HG03469 (cell line): ENCODE measurements around the gene AMPH.
"Not testable (repeated sequence)": the region's sequence is repeated elsewhere in the genome, so short reads cannot be mapped to it uniquely, and the experiment has no call there.

Experiments
- ATAC-seq: cut with Tn5 transposase; IDR thresholded peaks from one replicate; pipeline ENCODE4 v1.9.1; 2021; ENCODE audit warnings: mild to moderate bottlenecking, moderate library complexity, moderate number of reproducible peaks; ENCODE audit not compliant: unreplicated experiment

Gene AMPH

DNA sequence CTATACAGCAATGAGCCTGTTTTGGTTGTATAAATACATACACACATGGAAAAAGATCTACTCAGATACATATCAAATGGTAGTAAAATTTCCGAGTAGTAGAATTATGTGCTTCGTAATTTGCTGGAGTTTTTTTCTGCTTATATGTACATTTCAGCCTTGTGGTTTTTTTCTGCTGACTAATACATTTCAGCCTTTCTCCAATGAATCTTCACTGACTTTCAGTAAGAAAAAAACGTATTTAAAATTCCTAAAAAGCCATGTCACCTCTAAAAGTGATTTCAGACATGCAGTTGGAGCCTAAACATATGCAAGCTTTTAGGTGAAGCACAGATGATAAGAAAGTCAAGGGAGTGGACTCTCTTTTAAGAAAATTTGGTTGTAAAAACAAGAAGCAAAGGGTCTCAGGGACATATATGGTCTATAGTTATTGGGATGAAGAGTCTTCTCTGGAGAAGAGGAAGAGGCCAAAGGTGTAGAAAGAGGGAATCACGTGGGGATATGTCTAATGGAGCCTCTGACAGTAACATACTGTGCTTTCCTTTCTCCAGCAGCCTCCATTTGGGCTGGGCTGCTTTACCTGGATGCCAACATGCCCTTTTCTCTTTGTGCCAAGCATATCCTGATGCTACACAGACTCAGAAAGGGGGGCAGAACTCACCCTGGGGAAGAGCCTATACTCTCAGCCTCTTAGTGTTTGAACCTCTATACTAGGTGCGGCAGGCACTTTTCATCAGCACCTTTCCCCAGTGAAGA lies 2.4 kb downstream of the AMPH start:
- ATAC-seq, result no peak

GRCh38 chr7:38625866-38626265 lies 5.3 kb downstream of the AMPH start:
- no peak for ATAC-seq

DNA sequence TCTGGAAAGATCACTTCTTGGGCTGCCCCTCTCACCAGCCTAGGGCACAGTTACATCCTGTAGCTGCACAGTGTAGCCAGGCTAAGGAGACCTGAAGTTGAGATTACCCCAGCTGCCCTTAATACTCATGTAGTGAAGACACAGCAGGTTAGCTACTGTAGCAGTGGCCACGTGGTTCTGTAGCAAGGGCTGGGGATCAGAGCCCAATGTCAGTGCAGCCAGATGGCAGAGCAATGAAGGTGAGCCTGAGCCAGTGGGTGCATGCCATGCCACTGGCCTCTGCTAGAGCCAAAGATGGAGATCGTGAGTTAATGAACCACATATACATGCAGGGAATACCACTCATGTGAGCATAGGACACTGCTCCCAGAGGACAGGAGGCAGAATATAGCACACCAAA lies 15.5 kb downstream of the AMPH start:
- no peak for ATAC-seq

GRCh38 chr7:38607466-38607865 lies 23.7 kb downstream of the AMPH start:
- ATAC-seq, result no peak

- ATAC-seq, result no peak
Observed at GRCh38 chr7:38600741-38601140, 30.4 kb downstream of the AMPH start.

DNA sequence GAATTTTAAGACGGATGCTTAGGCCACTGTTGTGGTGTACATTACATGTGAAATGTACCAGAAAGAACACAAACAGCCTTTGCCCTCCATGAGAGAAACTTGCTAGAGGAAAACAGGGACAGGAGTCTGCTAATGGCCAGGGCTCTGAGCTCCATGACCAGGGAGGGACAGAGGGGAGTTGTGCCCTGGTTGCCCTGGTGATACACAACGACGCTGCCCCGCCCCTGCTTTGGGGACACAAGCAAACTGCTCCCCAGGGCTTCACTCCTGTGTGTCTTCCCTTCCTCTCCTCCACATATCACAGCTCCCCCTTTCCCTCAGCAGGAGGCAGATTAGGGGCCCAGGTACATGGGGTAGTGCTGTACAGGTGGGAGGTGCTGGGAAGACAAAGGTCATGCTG lies 36.2 kb downstream of the AMPH start:
- no peak for ATAC-seq

DNA sequence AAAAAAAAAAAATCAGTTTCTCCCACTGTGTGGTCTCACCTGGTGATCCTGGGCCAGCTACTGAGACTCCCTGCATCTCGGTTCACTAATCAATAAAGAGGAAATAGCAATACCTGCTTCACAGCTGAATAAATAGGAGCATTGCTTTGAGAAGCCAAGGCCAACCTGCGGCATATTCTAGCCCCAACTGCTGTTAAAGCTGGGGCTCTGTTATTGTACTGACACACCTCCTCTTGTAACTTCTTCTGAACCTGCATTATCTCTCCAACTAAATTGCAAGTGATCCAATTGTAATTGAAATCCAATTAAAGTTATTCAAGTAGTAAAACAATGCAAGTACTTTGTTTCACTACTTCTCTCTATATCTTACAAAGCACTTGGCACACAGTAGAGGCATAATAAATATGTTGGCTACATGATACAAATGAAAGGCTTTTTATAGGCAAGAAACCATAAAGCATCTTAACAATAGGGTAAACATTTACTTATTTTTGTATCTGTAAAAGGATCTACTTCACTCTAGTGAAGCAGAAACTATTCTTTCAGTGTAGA lies 38.4 kb downstream of the AMPH start:
- ATAC-seq, result no peak

DNA sequence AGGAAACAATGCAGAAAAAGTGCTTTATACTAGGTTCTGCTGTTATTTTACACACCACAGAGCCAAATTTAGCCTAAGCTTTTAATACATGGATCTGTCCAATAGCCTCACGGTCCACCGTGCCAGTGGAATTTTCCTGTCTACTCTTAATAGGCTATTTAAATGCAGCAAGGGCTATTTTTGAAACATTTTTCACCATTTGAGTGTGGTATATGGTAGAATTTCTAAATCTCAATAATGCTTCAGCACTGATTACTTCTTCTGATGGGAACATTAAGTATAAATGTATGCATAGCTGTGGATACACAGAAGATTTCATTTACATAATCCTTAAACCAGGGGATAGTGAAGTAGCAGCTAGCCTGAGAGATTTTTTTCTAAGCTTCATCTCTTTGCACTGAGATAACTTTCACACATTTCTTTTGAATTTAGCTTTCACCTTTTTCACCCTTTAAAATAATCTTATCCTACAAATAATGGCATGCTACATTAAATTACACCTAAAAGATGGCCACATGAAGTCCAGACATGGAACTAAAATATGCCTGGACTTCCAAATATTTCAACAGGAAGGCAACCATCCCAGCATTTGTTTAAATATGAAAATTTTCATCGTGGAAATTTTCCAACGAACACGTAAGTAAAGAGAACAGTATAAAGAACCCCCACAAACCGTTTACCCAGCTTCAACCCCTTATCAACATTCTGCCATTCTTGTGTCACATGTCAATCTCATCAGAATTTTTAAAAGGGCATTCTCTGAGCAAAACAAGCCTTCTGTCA lies 45.4 kb downstream of the AMPH start:
- no peak for ATAC-seq

GRCh38 chr7:38584443-38585210 lies 46.5 kb downstream of the AMPH start:
- no peak for ATAC-seq

DNA sequence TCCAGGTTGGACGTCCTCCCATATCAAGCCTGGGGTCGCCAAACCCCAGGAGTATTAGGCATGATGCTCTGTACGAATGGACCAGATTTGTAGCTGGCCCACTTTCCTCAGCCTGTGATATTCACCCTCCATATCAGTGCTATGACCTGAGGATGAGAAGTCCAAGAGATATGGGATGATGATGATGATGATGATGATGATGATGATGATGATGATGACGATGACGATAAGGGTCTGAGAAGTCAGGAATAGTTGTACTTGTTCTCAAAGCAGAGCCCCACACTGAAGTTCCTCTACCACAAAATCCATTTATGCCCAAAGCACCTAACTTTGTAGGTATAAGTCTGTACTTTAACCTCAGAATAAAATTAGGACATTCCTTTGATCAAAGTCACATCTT lies 50.7 kb downstream of the AMPH start:
- no peak for ATAC-seq

- no peak for ATAC-seq
Observed at GRCh38 chr7:38574086-38574485, 57.1 kb downstream of the AMPH start.

GRCh38 chr7:38571620-38572019 lies 59.6 kb downstream of the AMPH start:
- ATAC-seq, result not testable (repeated sequence)

- ATAC-seq, result no peak
Observed at GRCh38 chr7:38568497-38568896, 62.7 kb downstream of the AMPH start.

- ATAC-seq, result no peak
Observed at GRCh38 chr7:38565289-38565688, 65.9 kb downstream of the AMPH start.

DNA sequence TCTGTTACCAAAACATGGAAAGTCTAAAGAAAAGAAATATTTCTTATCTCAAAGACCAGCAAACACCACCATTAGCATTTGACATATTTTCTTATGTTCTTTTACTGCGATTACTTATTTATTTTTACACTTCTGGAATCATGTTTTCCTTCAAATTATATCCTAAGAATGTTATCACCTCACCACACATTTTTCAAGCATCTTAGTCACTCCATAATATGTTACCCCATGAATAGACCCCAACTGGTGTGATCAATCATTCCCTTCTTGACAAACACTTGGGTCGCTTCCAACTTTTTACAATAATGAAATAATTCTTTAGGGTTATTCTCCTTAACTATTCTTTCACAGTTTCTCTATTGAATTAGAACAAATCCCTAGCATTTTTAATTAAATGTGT lies 67.4 kb downstream of the AMPH start:
- no peak for ATAC-seq

DNA sequence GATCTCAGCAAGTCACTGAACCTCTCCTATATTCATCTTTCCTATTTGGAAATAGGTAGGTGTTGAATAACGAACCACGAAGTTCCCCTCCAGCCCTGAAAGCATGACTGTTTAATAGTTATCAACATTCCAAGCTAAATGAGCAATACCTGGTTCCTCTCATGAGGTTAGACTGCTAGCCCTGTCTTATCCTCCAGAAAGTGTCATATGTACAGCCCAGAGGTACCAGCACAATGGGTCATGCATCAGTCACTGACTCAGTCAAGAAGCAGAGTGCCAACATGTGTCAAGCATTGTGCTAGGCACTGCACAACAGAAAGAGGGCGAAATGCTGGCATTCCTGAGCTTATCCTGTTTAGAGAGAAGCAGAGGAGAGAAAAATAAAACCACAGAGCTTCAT lies 70.0 kb downstream of the AMPH start:
- no peak for ATAC-seq

GRCh38 chr7:38558761-38559345 lies 72.3 kb downstream of the AMPH start:
- ATAC-seq, result no peak

- ATAC-seq, result no peak
Observed at GRCh38 chr7:38554586-38554985, 76.6 kb downstream of the AMPH start.

DNA sequence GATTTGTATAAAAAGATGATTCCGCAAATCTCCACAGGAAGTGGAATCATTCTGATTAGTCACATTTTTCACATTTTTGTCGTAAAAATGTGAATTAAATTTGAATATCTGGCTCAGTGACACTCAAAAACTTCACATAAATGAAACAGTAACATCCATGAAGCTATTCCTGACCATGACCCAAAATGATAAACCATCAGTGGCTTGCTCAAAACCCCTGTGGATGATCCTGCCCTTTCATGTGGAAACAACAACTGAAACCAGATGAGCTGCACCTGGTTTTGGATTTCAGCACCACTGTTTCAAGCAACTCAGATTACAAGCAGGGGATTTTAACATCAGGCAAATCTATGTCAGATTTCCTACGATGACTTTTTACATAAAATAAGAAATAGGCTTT lies 80.3 kb downstream of the AMPH start:
- ATAC-seq, result no peak

- ATAC-seq, result no peak
Observed at GRCh38 chr7:38548605-38549004, 82.6 kb downstream of the AMPH start.

GRCh38 chr7:38546763-38547162 lies 84.4 kb downstream of the AMPH start:
- ATAC-seq, result no peak
